Astrocyte (in vitro differentiated cells and primary cell): ENCODE measurements around the gene ETV5. TPM values are rescaled to one million over a fixed set of nuclear protein-coding genes. Genes with fewer than 3 reads are reported as not detected.
"Not testable (repeated sequence)": the region's sequence is repeated elsewhere in the genome, so short reads cannot be mapped to it uniquely, and the experiment has no call there.

Source experiments
- DNase-seq: peaks from one replicate; pipeline ENCODE4 v3.0.0-alpha.2; 2010; ENCODE audit warnings: low read depth
- FAIRE-seq: peaks from 2 replicates; lab custom pipeline; 2011; peaks lifted over from hg19 to GRCh38; lab: Jason Lieb, UNC
- H2AFZ ChIP-seq: 2 replicates; pipeline ENCODE4 v1.6.0; 2012; ENCODE audit warnings: low read depth, low read length, inconsistent platforms
- H3K27ac ChIP-seq: 2 replicates; pipeline ENCODE4 v1.5.1; 2011; ENCODE audit warnings: low read depth, low read length, inconsistent platforms
- H3K27me3 ChIP-seq: 2 replicates; pipeline ENCODE4 v1.6.0; 2011; ENCODE audit warnings: low read length, inconsistent platforms; ENCODE audit not compliant: insufficient read depth
- H3K36me3 ChIP-seq: 2 replicates; pipeline ENCODE4 v1.5.1; 2011; ENCODE audit warnings: low read length, inconsistent platforms; ENCODE audit not compliant: insufficient read depth
- H3K4me1 ChIP-seq: 2 replicates; pipeline ENCODE4 v1.5.1; 2011; ENCODE audit warnings: low read length, inconsistent platforms; ENCODE audit not compliant: insufficient read depth
- H3K4me2 ChIP-seq: 2 replicates; pipeline ENCODE4 v1.6.0; 2012; ENCODE audit warnings: low read length, inconsistent platforms
- H3K4me3 ChIP-seq: 2 replicates; pipeline ENCODE4 v1.5.1; 2011; ENCODE audit warnings: low read depth, mild to moderate bottlenecking, low read length, inconsistent platforms; ENCODE audit not compliant: insufficient read depth
- H3K79me2 ChIP-seq: 2 replicates; pipeline ENCODE4 v1.6.0; 2012; ENCODE audit warnings: mild to moderate bottlenecking, low read length, inconsistent platforms; ENCODE audit not compliant: insufficient read depth
- H3K9ac ChIP-seq: 2 replicates; pipeline ENCODE4 v1.6.0; 2012; ENCODE audit warnings: mild to moderate bottlenecking, low read length, inconsistent platforms
- H3K9me3 ChIP-seq: 2 replicates; pipeline ENCODE4 v1.5.1; 2012; ENCODE audit warnings: low read depth, mild to moderate bottlenecking, low read length, inconsistent platforms; ENCODE audit not compliant: insufficient read depth
- H4K20me1 ChIP-seq: 2 replicates; pipeline ENCODE4 v1.6.0; 2012; ENCODE audit warnings: low read length, inconsistent platforms; ENCODE audit not compliant: insufficient read depth
- H3K27ac Mint-ChIP-seq: one replicate; pipeline ENCODE4 v1.8.0; 2021; ENCODE audit warnings: mild to moderate bottlenecking, mixed read lengths; ENCODE audit not compliant: unreplicated experiment
- H3K27me3 Mint-ChIP-seq: one replicate; pipeline ENCODE4 v1.8.0; 2021; ENCODE audit warnings: low read depth, mixed read lengths; ENCODE audit not compliant: unreplicated experiment
- H3K36me3 Mint-ChIP-seq: one replicate; pipeline ENCODE4 v1.8.0; 2021; ENCODE audit warnings: low read depth, mixed read lengths; ENCODE audit not compliant: unreplicated experiment
- H3K4me1 Mint-ChIP-seq: one replicate; pipeline ENCODE4 v1.8.0; 2021; ENCODE audit warnings: low read depth, mixed read lengths; ENCODE audit not compliant: unreplicated experiment
- H3K4me3 Mint-ChIP-seq: one replicate; pipeline ENCODE4 v1.8.0; 2021; ENCODE audit warnings: mild to moderate bottlenecking, moderate library complexity, mixed read lengths; ENCODE audit not compliant: unreplicated experiment
- H3K9me3 Mint-ChIP-seq: one replicate; pipeline ENCODE4 v1.8.0; 2021; ENCODE audit warnings: mild to moderate bottlenecking, mixed read lengths; ENCODE audit not compliant: unreplicated experiment
- EZH2 ChIP-seq: IDR thresholded peaks from 2 replicates; pipeline ENCODE4 v1.6.1; 2012; ENCODE audit warnings: mild to moderate bottlenecking, low read length, inconsistent platforms; ENCODE audit not compliant: insufficient read depth
- total RNA-seq: library from RNA; stranded (reverse); gene quantifications from 2 replicates; pipeline ENCODE4 v1.2.1, GENCODE V29; 2021
- TF ChIP-seq, protein P1 (sequence below): IDR thresholded peaks from 2 replicates; pipeline ENCODE4 v1.5.1; 2011; ENCODE audit warnings: low read depth, mild to moderate bottlenecking, inconsistent platforms, low read length, moderate library complexity; ENCODE audit not compliant: insufficient read depth

Gene ETV5
- total RNA-seq, 1 donor from 2014 or later: 55.3 TPM

GRCh38 chr3:186035277-186035676 is 73.6 kb downstream of the ETV5 start:
- Mint-ChIP-seq H3K27me3 (no peaks in the 10 kb centered on the region), H3K4me3 (no peak overlapping the region), H3K36me3 (peaks cover 1% of the 10 kb centered on the region), H3K4me1 (no peaks in the 10 kb centered on the region), H3K9me3 (peaks cover 4% of the 10 kb centered on the region), H3K27ac (no peak overlapping the region)
- Histone ChIP-seq H3K27ac (no peak overlapping the region), H3K9ac (no peak overlapping the region), H3K36me3 (no peaks in the 10 kb centered on the region), H3K4me3 (no peak overlapping the region), H3K79me2 (no peaks in the 10 kb centered on the region), H3K27me3 (no peaks in the 10 kb centered on the region), H3K4me2 (no peak overlapping the region), H3K4me1 (no peaks in the 10 kb centered on the region), H3K9me3 (peaks cover 8% of the 10 kb centered on the region), H4K20me1 (no peaks in the 10 kb centered on the region), H2AFZ (no peak overlapping the region)
- TF ChIP-seq, protein P1, sequence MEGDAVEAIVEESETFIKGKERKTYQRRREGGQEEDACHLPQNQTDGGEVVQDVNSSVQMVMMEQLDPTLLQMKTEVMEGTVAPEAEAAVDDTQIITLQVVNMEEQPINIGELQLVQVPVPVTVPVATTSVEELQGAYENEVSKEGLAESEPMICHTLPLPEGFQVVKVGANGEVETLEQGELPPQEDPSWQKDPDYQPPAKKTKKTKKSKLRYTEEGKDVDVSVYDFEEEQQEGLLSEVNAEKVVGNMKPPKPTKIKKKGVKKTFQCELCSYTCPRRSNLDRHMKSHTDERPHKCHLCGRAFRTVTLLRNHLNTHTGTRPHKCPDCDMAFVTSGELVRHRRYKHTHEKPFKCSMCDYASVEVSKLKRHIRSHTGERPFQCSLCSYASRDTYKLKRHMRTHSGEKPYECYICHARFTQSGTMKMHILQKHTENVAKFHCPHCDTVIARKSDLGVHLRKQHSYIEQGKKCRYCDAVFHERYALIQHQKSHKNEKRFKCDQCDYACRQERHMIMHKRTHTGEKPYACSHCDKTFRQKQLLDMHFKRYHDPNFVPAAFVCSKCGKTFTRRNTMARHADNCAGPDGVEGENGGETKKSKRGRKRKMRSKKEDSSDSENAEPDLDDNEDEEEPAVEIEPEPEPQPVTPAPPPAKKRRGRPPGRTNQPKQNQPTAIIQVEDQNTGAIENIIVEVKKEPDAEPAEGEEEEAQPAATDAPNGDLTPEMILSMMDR: no peak
- TF ChIP-seq EZH2: no peak
- DNase-seq (no peak), FAIRE-seq (no peak)

- H3K36me3 ChIP-seq: no peaks in the 10 kb centered on the region
- Mint-ChIP-seq H3K4me3 (no peak overlapping the region), H3K9me3 (peaks cover 4% of the 10 kb centered on the region), H3K36me3 (peaks cover 1% of the 10 kb centered on the region), H3K27ac (no peak overlapping the region), H3K4me1 (no peaks in the 10 kb centered on the region), H3K27me3 (no peaks in the 10 kb centered on the region)
- H3K9me3 ChIP-seq: no peaks in the 10 kb centered on the region
- no peaks in the 10 kb centered on the region for H4K20me1 ChIP-seq
- TF ChIP-seq, protein P1: no peak
- no peak for TF ChIP-seq EZH2
- H3K27ac ChIP-seq: no peak overlapping the region
- DNase-seq (no peak), FAIRE-seq (no peak)
- no peak overlapping the region for H3K4me2 ChIP-seq
- no peaks in the 10 kb centered on the region for H3K4me1 ChIP-seq
- no peak overlapping the region for H2AFZ ChIP-seq
- H3K79me2 ChIP-seq: no peaks in the 10 kb centered on the region
- no peak overlapping the region for H3K4me3 ChIP-seq
- no peak overlapping the region for H3K9ac ChIP-seq
- H3K27me3 ChIP-seq: no peaks in the 10 kb centered on the region
Observed at GRCh38 chr3:186032321-186032720, 76.6 kb downstream of the ETV5 start.

GRCh38 chr3:186025993-186026392 is 82.9 kb downstream of the ETV5 start:
- not testable (repeated sequence) for FAIRE-seq, H3K79me2 ChIP-seq, H3K36me3 ChIP-seq, H3K4me3 Mint-ChIP-seq, H3K9ac ChIP-seq, H3K27me3 Mint-ChIP-seq, H3K27me3 ChIP-seq, H3K4me2 ChIP-seq, H3K27ac Mint-ChIP-seq, H3K9me3 ChIP-seq, H4K20me1 ChIP-seq, H3K4me1 Mint-ChIP-seq, H3K4me3 ChIP-seq, H3K9me3 Mint-ChIP-seq, H3K36me3 Mint-ChIP-seq, H3K27ac ChIP-seq, DNase-seq, H2AFZ ChIP-seq
- peaks cover 17% of the 10 kb centered on the region for H3K4me1 ChIP-seq
